Kidney (tissue), 14 donors: ENCODE measurements around the gene EN1. TPM values are rescaled to one million over a fixed set of nuclear protein-coding genes. Genes with fewer than 3 reads are reported as not detected.

Experiments
- DNase-seq, 5 donors: peaks; one replicate each; pipeline ENCODE4 v3.0.0-alpha.2; 2013 to 2020
- FAIRE-seq: peaks from 2 replicates; lab custom pipeline; 2012; peaks lifted over from hg19 to GRCh38; lab: Jason Lieb, UNC
- H3K27ac ChIP-seq, 2 donors: one replicate each; pipeline ENCODE4 v1.7.0; 2013; ENCODE audit warnings: low read depth in 2 of 2, low read length in 2 of 2, inconsistent platforms in 1 of 2
- H3K27me3 ChIP-seq: one replicate; pipeline ENCODE4 v1.7.1; 2013; ENCODE audit warnings: low read length, inconsistent platforms; ENCODE audit not compliant: control insufficient read depth, insufficient read depth
- H3K36me3 ChIP-seq, 3 donors: one replicate each; pipeline versions ENCODE4 v1.7.0 to v1.7.1; 2013; ENCODE audit warnings: low read length in 3 of 3, control low read depth in 1 of 3, inconsistent platforms in 1 of 3; ENCODE audit not compliant: insufficient read depth in 3 of 3, control insufficient read depth in 2 of 3
- H3K4me1 ChIP-seq, 3 donors: one replicate each; pipeline versions ENCODE4 v1.7.0 to v1.7.1; 2013; ENCODE audit warnings: low read length in 3 of 3, inconsistent platforms in 1 of 3, low read depth in 1 of 3; ENCODE audit not compliant: control insufficient read depth in 2 of 3, insufficient read depth in 2 of 3
- H3K4me3 ChIP-seq, 3 donors: one replicate each; pipeline versions ENCODE4 v1.7.0 to v1.8.1; 2013; ENCODE audit warnings: low read length in 3 of 3, control low read depth in 1 of 3, inconsistent platforms in 1 of 3
- H3K9ac ChIP-seq, 3 donors: one replicate each; pipeline versions ENCODE4 v1.7.0 to v1.7.1; 2013; ENCODE audit warnings: low read length in 3 of 3, control low read depth in 1 of 3, inconsistent platforms in 1 of 3
- H3K9me3 ChIP-seq, 3 donors: one replicate each; pipeline versions ENCODE4 v1.7.0 to v1.7.1; 2013; ENCODE audit warnings: low read length in 3 of 3, control low read depth in 1 of 3, inconsistent platforms in 1 of 3; ENCODE audit not compliant: control insufficient read depth in 2 of 3, insufficient read depth in 1 of 3
- CTCF ChIP-seq: IDR thresholded peaks from 3 replicates; pipeline ENCODE4 v1.5.1; 2012; ENCODE audit warnings: mild to moderate bottlenecking, moderate library complexity, borderline replicate concordance; ENCODE audit not compliant: insufficient read depth; ENCODE audit errors: extremely low read depth
- intact Hi-C: fragments of 100-400 bp; cut with DNase I; formaldehyde crosslinking; loops from one replicate; pipeline ENCODE4 v1.11.1; 2022
- polyA plus RNA-seq: library from polyadenylated mRNA; stranded (reverse); fragments of 350-450 nt; fragmentation: Illumina TruSeq; extraction: RNeasy Lipid Tissue Mini Kit (QIAGEN cat#74804); gene quantifications from one replicate; pipeline ENCODE4 v1.2.3, GENCODE V29; 2014; ENCODE audit warnings: low read depth, low replicate concordance; ENCODE audit not compliant: insufficient read depth
- total RNA-seq: library from RNA; stranded (reverse); fragmentation: NEBNext Ultra II Directional; extraction: Animal tissue kit (Norgen Biotek cat#: 25700); gene quantifications from one replicate; pipeline ENCODE4 v1.2.1, GENCODE V29; 2021
- donor health status: control.
- donor health status: control.
- donor health status: control.
- donor health status: control.
- donor health status: control.
- donor health status: DM: yes; HTN: yes; CAD: no.
- donor health status: Normal renal cell carcinoma (clear cell type).

EN1 gene
- total and polyA plus RNA-seq, 2 donors from 2014 or later: 0.16 TPM; not detected in 1

- no peaks in the 10 kb centered on the region for H3K36me3 ChIP-seq
- H3K27me3 ChIP-seq: peaks cover 52% of the 10 kb centered on the region
- intact Hi-C loops: loop anchor here (10.0 kb wide), 1 partner anchor 826 kb away; no protein-coding TSS in a partner anchor
- H3K27ac ChIP-seq: no peak overlapping the region
- DNase-seq: peak in 1 of 5 donors; percentile 24
- no peaks in the 10 kb centered on the region for H3K9me3 ChIP-seq
- H3K4me3 ChIP-seq: no peak overlapping the region
- H3K9ac ChIP-seq: no peak overlapping the region
- no peak for FAIRE-seq
- TF ChIP-seq CTCF: no peak
- peaks cover 0 to 10% (median 0%) of the 10 kb centered on the region in 3 donors for H3K4me1 ChIP-seq
These were observed 13.1 kb upstream of the EN1 start for GRCh38 chr2:118860506-118860905.

GRCh38 chr2:118859157-118859770 is 11.8 kb upstream of the EN1 start:
- intact Hi-C loops: no loop called here
- no peak for TF ChIP-seq CTCF
- H3K4me3 ChIP-seq: no peak overlapping the region
- no peak overlapping the region for H3K9ac ChIP-seq
- peaks cover 61% of the 10 kb centered on the region for H3K27me3 ChIP-seq
- no peaks in the 10 kb centered on the region for H3K36me3 ChIP-seq
- DNase-seq (no peak), FAIRE-seq (no peak)
- H3K4me1 ChIP-seq: peaks cover 0 to 10% (median 0%) of the 10 kb centered on the region in 3 donors
- no peak overlapping the region for H3K27ac ChIP-seq
- no peaks in the 10 kb centered on the region for H3K9me3 ChIP-seq

- peaks cover 0 to 12% (median 0%) of the 10 kb centered on the region in 3 donors for H3K4me1 ChIP-seq
- no peaks in the 10 kb centered on the region for H3K9me3 ChIP-seq
- FAIRE-seq: no peak
- no peaks in the 10 kb centered on the region for H3K36me3 ChIP-seq
- intact Hi-C loops: no loop called here
- peak in 2 of 5 donors; percentile 19 to 41 for DNase-seq
- no peak overlapping the region for H3K9ac ChIP-seq
- TF ChIP-seq CTCF: no peak
- no peak overlapping the region for H3K4me3 ChIP-seq
- peaks cover 64% of the 10 kb centered on the region for H3K27me3 ChIP-seq
- no peak overlapping the region for H3K27ac ChIP-seq
These were observed 11.2 kb upstream of the EN1 start for GRCh38 chr2:118858485-118859156.
